GM21367 (cell line): ENCODE data around the gene PSAPL1.

Experiments used
- ATAC-seq: cut with Tn5 transposase; IDR thresholded peaks from one replicate; pipeline ENCODE4 v1.9.1; 2021; ENCODE audit not compliant: unreplicated experiment

PSAPL1 gene

DNA sequence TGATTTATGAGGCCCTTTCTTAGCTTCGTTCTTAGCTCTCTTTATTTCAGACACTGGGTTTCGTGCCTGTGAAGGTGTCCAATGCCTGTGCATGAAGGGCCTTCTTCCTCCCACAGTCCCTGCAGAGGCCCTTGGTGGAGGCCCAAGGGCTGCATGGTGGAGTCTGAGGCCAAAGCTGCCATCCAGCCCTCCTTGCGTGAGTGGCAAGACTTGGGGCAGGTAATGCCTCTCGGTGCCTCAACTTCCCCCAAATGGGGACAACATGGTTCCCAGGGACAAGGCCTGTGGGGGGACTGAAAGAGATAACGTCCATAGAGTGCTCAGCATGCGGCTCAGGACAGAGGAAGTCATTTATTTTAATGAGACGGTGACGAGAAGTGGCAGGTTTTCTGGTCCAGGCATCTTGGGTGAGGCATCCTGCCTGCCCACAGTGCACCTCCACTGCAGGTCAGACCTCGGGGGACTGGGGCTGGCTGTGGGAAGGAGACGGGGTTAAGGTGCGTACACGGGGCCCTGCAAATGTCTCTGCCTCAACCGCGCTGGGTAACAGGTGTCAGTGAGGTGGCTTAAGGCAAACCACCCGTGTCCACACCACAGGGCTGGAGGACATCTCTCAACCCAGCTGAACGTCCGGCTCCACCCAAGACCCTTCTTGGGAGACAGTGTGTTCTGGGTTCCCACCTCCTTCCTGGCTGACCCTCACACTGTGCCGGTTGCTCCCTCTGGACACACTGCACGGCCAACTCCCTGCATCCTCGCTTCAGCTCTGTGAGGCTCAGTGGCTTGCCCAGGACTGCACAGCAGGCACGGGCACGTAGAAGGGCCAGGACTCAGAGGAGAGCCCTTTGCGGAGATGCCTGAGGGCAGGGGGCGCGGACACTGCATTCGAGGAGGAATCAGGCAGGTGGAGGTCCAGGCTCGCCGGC, 50.5 kb downstream of the PSAPL1 start:
- ATAC-seq: no peak

DNA sequence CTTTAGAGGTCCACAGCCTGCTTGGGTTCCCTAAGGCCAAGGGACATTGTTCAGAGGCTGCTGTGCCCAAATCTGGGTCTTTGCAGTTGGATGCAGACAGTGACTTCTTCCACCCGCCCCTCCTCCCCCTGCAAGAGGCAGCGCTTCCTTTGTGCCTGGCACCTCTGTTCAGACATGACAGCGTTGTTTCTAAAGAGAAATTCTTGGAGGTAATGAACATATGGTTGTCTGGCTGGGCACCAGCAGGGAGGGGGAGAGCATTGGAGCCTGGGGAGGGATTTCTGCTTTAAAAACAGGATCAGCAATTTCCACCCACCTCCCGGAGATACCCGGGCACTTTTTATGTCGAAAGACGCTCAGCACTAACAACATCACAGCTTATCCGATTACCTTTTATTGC, 51.5 kb downstream of the PSAPL1 start:
- no peak for ATAC-seq

- ATAC-seq: no peak
Measured at GRCh38 chr4:7382634-7383014, 52.1 kb downstream of the PSAPL1 start.

DNA sequence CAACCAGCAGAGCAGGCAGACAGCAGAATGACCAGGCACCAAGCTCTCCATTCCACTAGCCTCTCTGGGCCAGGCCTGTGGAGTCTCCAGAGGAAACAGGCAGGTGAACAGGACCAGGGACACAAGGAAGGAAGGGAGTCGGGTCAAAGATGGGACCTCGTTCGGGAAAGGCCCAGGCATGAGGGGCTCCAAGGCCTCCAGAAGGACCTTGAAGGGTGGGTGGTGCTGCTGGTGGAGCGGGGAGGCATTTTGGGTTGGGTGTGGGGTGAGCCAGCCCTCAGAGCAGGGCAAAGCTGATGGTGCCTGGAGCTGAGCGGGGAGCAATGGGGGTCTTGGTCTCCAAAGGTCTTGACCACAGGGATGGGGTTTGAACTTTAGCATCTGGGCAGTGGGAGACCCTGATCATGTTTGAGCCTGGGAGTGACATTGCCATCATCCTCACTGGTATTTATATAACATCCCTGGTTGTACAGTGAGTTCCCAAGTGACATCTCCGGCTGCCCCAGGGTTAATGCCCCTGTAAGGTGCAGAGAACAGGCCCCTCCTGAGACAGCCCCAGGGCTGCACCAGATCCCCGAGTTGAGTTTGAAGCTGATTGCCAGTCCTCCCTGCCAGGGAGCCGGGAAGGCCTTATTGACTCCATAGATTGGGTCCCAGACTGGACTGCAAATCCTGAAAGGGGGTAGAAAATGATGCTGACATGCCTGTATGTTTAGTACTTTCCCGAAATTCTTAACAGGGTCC, 52.7 kb downstream of the PSAPL1 start:
- ATAC-seq: no peak

- ATAC-seq: no peak
Measured at GRCh38 chr4:7381221-7381889, 53.4 kb downstream of the PSAPL1 start.
